ENCODE data around the gene PPM1L. TPM values are rescaled to one million over a fixed set of nuclear protein-coding genes. Genes with fewer than 3 reads are reported as not detected.

PPM1L gene
- total and polyA plus RNA-seq, 10 of the 15 experiments (the other 5 are each of a cell fraction or from before 2014, with no cell fraction given), result under 0.01 to 0.33 (median 0.06) TPM; not detected in 1

DNA sequence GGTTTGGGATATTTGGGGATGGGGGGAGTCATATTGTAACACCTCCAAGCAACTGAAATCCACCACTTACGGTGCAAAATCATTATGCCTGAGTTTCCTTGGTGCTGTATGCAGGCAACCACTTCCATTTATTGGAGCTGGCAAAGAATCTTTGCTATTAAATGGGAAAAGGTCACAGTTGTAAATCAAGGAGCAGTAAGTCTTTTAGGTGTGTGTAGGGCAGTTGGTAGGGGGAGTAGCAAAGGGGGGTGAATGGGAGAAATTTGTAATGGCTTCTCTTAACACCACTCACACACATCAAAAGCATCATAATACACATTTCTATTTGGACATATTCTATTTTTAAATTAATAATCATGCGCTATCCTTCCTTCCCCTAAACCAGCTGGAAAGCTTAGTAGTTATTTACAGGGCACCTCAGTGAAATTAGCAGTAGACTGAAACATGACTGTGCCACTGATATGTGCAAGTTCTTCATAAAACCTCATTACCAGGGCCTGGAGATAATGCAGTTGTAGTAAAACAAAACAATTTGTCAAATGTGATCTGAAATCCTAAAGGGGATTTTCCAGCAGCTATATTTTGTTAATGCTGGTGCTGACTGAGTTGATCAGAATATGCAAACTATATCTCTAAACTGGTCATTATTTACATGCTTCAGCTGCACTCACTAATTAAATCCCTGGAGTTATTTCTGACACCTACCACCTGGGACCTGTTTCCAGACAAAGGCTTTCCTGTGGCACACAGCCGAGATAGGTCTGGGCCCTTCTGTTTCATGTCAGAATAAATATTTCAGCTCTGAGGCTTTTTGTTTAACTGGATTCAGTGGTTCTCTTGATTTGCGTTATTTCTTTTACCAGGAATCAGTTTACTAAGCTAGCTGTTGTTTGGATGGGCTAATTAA lies 259.1 kb downstream of the PPM1L start:
- no peaks in the 10 kb centered on the region for H3K4me1 ChIP-seq (ENCODE audit: control insufficient read depth, insufficient read depth, low read length)
- POLR2A ChIA-PET, result no interaction called here
- no TSS peak for BruUV-seq (replicated peaks)
- 35% methylated on average over 4 of the region's 4 CpGs for WGBS (ENCODE audit: insufficient coverage, insufficient replicate concordance, low lambda C conversion rate, missing lambda C conversion rate)
- SMC1A ChIA-PET (ENCODE audit: uncharacterized antibody, unreplicated experiment), result interaction anchor here (0.7 to 1.4 kb wide), 2 partner anchors 32 to 256 kb away, joined by 3 read pairs; no protein-coding TSS in a partner anchor
- intact Hi-C loops (cut with micrococcal nuclease; ENCODE audit: unreplicated experiment), result no loop called here
- in situ Hi-C loops (cut with MboI), result no loop called here
- H2AFZ ChIP-seq (ENCODE audit: control insufficient read depth, low read depth, low read length), result no peak overlapping the region
- H3K27ac ChIP-seq (ENCODE audit: control insufficient read depth, insufficient read depth), result no peak overlapping the region
- no peaks in the 10 kb centered on the region for H3K9me3 ChIP-seq (replicated peaks; ENCODE audit: control insufficient read depth, insufficient read depth, low read length)
- H3K9ac ChIP-seq (ENCODE audit: control insufficient read depth, insufficient read depth, low read length), result no peak overlapping the region
- no peaks in the 10 kb centered on the region for H3K79me2 ChIP-seq (ENCODE audit: control insufficient read depth, insufficient read depth, low read length)
- no peaks in the 10 kb centered on the region for H3K36me3 ChIP-seq (ENCODE audit: control insufficient read depth in 2 of 2, insufficient read depth in 2 of 2, low read length in 1 of 2)
- no peak for TF ChIP-seq MTA3 (IDR thresholded peaks at IDR 0.05; ENCODE audit: borderline replicate concordance, low read length)
- peak; percentile 35; the same call in 1 of the 2 replicates for TF ChIP-seq MTA2 (IDR thresholded peaks at IDR 0.05; ENCODE audit: low read depth)
- RAD21 ChIA-PET (ENCODE audit: unreplicated experiment), result no interaction called here
- H3K4me2 ChIP-seq (ENCODE audit: control insufficient read depth, insufficient read depth), result no peak overlapping the region
- CTCF ChIA-PET, result interaction anchor here (0.6 kb wide), 1 partner anchor 186 kb away, joined by 3 read pairs; no protein-coding TSS in a partner anchor
- no peak overlapping the region for H3K4me3 ChIP-seq
- no peaks in the 10 kb centered on the region for H4K20me1 ChIP-seq (ENCODE audit: control insufficient read depth, insufficient read depth)
- no peak for FAIRE-seq
- H3K27me3 ChIP-seq (replicated peaks in 1 of 2; ENCODE audit: control insufficient read depth in 2 of 2, insufficient read depth in 2 of 2, low read length in 1 of 2), result no peaks in the 10 kb centered on the region; a peak in 1 of 4 replicates
- no peak for ATAC-seq
- DNase-seq (ENCODE audit: low read depth, low spot score), result peak; percentile 9

- SMC1A ChIA-PET (ENCODE audit: uncharacterized antibody, unreplicated experiment), result interaction anchor here (1.3 kb wide), 1 partner anchor 25 kb away, joined by 3 read pairs; no protein-coding TSS in a partner anchor
- no peak overlapping the region for H3K27ac ChIP-seq (ENCODE audit: control insufficient read depth, insufficient read depth)
- POLR2A ChIA-PET, result no interaction called here
- CTCF ChIA-PET, result interaction anchor here (1.4 kb wide), 1 partner anchor 38 kb away, joined by 3 read pairs; no protein-coding TSS in a partner anchor
- WGBS (ENCODE audit: insufficient coverage, insufficient replicate concordance, low lambda C conversion rate, missing lambda C conversion rate), result 30% methylated on average over 6 of the region's 6 CpGs
- intact Hi-C loops (cut with micrococcal nuclease; ENCODE audit: unreplicated experiment), result no loop called here
- no peak for DNase-seq (ENCODE audit: low read depth, low spot score)
- no peaks in the 10 kb centered on the region for H4K20me1 ChIP-seq (ENCODE audit: control insufficient read depth, insufficient read depth)
- in situ Hi-C loops (cut with MboI), result no loop called here
- RAD21 ChIA-PET (ENCODE audit: unreplicated experiment), result no interaction called here
- BruUV-seq (replicated peaks), result no TSS peak
- FAIRE-seq, result no peak
- no peaks in the 10 kb centered on the region for H3K36me3 ChIP-seq (ENCODE audit: control insufficient read depth in 2 of 2, insufficient read depth in 2 of 2, low read length in 1 of 2)
- no peak for ATAC-seq
- no peaks in the 10 kb centered on the region for H3K4me1 ChIP-seq (ENCODE audit: control insufficient read depth, insufficient read depth, low read length)
- H3K79me2 ChIP-seq (ENCODE audit: control insufficient read depth, insufficient read depth, low read length), result no peaks in the 10 kb centered on the region
- H2AFZ ChIP-seq (ENCODE audit: control insufficient read depth, low read depth, low read length), result no peak overlapping the region
- no peaks in the 10 kb centered on the region; a peak in 1 of 4 replicates for H3K27me3 ChIP-seq (replicated peaks in 1 of 2; ENCODE audit: control insufficient read depth in 2 of 2, insufficient read depth in 2 of 2, low read length in 1 of 2)
- H3K9ac ChIP-seq (ENCODE audit: control insufficient read depth, insufficient read depth, low read length), result no peak overlapping the region
- no peak overlapping the region for H3K4me2 ChIP-seq (ENCODE audit: control insufficient read depth, insufficient read depth)
- no peak overlapping the region for H3K4me3 ChIP-seq
- H3K9me3 ChIP-seq (replicated peaks; ENCODE audit: control insufficient read depth, insufficient read depth, low read length), result no peaks in the 10 kb centered on the region
- TF ChIP-seq, protein P1, sequence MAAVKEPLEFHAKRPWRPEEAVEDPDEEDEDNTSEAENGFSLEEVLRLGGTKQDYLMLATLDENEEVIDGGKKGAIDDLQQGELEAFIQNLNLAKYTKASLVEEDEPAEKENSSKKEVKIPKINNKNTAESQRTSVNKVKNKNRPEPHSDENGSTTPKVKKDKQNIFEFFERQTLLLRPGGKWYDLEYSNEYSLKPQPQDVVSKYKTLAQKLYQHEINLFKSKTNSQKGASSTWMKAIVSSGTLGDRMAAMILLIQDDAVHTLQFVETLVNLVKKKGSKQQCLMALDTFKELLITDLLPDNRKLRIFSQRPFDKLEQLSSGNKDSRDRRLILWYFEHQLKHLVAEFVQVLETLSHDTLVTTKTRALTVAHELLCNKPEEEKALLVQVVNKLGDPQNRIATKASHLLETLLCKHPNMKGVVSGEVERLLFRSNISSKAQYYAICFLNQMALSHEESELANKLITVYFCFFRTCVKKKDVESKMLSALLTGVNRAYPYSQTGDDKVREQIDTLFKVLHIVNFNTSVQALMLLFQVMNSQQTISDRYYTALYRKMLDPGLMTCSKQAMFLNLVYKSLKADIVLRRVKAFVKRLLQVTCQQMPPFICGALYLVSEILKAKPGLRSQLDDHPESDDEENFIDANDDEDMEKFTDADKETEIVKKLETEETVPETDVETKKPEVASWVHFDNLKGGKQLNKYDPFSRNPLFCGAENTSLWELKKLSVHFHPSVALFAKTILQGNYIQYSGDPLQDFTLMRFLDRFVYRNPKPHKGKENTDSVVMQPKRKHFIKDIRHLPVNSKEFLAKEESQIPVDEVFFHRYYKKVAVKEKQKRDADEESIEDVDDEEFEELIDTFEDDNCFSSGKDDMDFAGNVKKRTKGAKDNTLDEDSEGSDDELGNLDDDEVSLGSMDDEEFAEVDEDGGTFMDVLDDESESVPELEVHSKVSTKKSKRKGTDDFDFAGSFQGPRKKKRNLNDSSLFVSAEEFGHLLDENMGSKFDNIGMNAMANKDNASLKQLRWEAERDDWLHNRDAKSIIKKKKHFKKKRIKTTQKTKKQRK (IDR thresholded peaks at IDR 0.05; ENCODE audit: low read depth, low read length), result no peak
- TF ChIP-seq SRF (IDR thresholded peaks at IDR 0.05; ENCODE audit: low read depth in 2 of 2, low read length in 2 of 2) (no peak), MTA3 (IDR thresholded peaks at IDR 0.05; ENCODE audit: borderline replicate concordance, low read length) (no peak), SUPT20H (IDR thresholded peaks at IDR 0.05; ENCODE audit: borderline replicate concordance, control insufficient read depth, low read depth, low read length) (no peak)
Observed at GRCh38 chr3:161016417-161017313, 260.6 kb downstream of the PPM1L start.

Data from GM12878 (cell line).